Measurements from ENCODE around the gene SLC9A9.
A peak's percentile ranks its signal among the peaks of the same experiment; 100 is the strongest.

The SLC9A9 gene

GRCh38 chr3:143749926-143750325, 98.3 kb downstream of the SLC9A9 start:
- no peaks in the 10 kb centered on the region for H3K27me3 Mint-ChIP-seq
- peaks cover 10 to 13% of the 10 kb centered on the region in 2 donors for H3K4me1 Mint-ChIP-seq
- H3K4me3 Mint-ChIP-seq, result no peak overlapping the region
- no peak overlapping the region for H3K27ac Mint-ChIP-seq
- no peaks in the 10 kb centered on the region for H3K9me3 Mint-ChIP-seq
- DNase-seq (no peak), ATAC-seq (replicated peaks) (no peak)
- H3K36me3 Mint-ChIP-seq, result peaks cover 0 to 6% of the 10 kb centered on the region in 2 donors

DNA sequence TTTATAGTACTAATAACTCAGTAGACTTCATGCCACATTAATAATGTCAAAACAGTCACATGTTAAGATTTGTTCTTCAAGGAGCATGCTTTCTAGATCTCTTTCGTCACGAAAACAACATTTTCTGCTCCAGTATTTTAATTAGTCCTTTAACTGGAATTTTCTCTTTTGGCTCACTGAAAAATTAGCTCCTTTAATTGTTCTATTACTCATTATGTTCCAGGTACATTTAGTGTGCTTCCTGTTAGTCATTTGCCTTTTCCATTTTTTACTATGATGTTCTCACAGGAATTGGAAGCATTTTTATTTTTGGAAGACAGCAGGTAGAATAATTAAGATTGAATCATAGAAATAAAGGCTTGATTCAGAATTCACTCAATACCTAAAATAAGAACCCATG, 111.2 kb downstream of the SLC9A9 start:
- Mint-ChIP-seq H3K27me3 (no peaks in the 10 kb centered on the region), H3K4me1 (no peaks in the 10 kb centered on the region), H3K36me3 (peaks cover 14 to 18% of the 10 kb centered on the region in 2 donors), H3K9me3 (peaks cover 7 to 8% of the 10 kb centered on the region in 2 donors), H3K4me3 (no peak overlapping the region), H3K27ac (no peak overlapping the region)
- no peak for ATAC-seq (replicated peaks)
- no peak for DNase-seq

- DNase-seq (no peak), ATAC-seq (replicated peaks) (no peak)
- Mint-ChIP-seq H3K36me3 (peaks cover 11 to 13% of the 10 kb centered on the region in 2 donors), H3K9me3 (peaks cover 3 to 8% of the 10 kb centered on the region in 2 donors), H3K27me3 (no peaks in the 10 kb centered on the region), H3K27ac (no peak overlapping the region), H3K4me3 (no peak overlapping the region), H3K4me1 (no peaks in the 10 kb centered on the region)
Observed at GRCh38 chr3:143736205-143736997, 111.9 kb downstream of the SLC9A9 start.

DNA sequence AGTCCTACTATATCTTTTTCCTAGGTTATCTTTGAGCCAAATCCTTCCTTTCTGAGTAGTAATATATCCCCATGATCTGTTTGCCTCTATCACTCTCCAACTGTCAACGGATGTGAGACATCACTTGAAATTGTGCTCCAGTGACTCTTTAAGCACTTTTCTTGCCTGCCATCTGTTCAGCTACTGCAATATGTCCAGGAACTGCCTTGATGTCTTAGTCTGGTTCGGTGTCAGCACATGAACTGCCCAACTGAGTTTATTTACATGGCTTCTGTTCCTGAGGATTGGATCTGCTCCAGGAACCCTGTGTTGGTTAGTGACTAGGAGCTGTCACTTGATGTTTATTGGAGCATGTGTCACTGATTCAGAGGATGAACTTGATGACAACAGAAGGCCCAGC, 116.5 kb downstream of the SLC9A9 start:
- Mint-ChIP-seq H3K27ac (no peak overlapping the region), H3K27me3 (no peaks in the 10 kb centered on the region), H3K4me3 (no peak overlapping the region), H3K36me3 (peaks cover 4 to 13% of the 10 kb centered on the region in 2 donors), H3K4me1 (peaks cover 0 to 1% of the 10 kb centered on the region in 2 donors), H3K9me3 (no peaks in the 10 kb centered on the region)
- ATAC-seq (replicated peaks), result no peak
- DNase-seq, result no peak

DNA sequence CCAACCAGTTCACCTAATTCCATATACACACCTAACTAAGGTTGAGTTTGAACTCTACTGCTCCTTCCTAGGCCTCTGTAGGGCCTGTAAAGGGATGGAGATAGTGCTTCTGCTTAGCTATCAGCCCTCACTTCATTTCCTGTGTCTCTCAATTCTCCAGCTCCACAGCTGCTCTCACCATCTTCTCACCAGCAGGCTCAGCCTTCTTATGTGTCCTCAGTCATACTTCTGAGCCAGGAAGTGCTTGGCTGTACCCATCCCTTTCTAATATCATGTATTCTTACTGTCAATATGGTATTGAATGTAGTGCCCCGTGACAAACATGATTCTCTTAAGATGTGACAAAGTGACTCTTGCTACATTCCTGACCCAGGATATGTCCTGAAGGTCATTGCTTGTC, 116.9 kb downstream of the SLC9A9 start:
- ATAC-seq (replicated peaks), result no peak
- Mint-ChIP-seq H3K27ac (no peak overlapping the region), H3K9me3 (no peaks in the 10 kb centered on the region), H3K4me3 (no peak overlapping the region), H3K4me1 (peaks cover 0 to 3% of the 10 kb centered on the region in 2 donors), H3K36me3 (peaks cover 4 to 13% of the 10 kb centered on the region in 2 donors), H3K27me3 (no peaks in the 10 kb centered on the region)
- no peak for DNase-seq

DNA sequence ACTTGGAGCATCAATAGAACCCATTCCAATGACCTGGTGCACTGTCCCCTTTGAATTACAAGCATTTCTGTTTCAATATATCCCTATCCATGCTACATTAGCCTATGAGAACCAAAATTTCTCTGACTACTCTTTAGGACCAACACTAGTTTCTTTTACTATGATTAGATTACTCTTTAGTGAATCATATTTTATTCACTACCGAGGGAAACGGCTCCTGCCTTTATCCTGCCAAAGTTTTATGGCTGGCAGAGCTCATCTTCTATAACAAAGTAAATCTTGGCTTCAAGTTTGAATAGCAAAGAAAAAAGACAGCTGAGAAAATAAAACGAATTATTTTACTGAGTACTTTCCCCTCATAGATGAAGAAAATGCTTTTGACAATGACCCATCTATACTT, 120.9 kb downstream of the SLC9A9 start:
- DNase-seq (no peak), ATAC-seq (replicated peaks) (no peak)
- Mint-ChIP-seq H3K27ac (no peak overlapping the region), H3K27me3 (no peaks in the 10 kb centered on the region), H3K36me3 (peaks cover 7 to 17% of the 10 kb centered on the region in 2 donors), H3K9me3 (peaks cover 0 to 1% of the 10 kb centered on the region in 2 donors), H3K4me3 (no peak overlapping the region), H3K4me1 (peaks cover 0 to 3% of the 10 kb centered on the region in 2 donors)

GRCh38 chr3:143726727-143727126, 121.5 kb downstream of the SLC9A9 start:
- H3K9me3 Mint-ChIP-seq, result peaks cover 0 to 1% of the 10 kb centered on the region in 2 donors
- peaks cover 0 to 3% of the 10 kb centered on the region in 2 donors for H3K4me1 Mint-ChIP-seq
- peaks cover 7 to 17% of the 10 kb centered on the region in 2 donors for H3K36me3 Mint-ChIP-seq
- H3K27ac Mint-ChIP-seq, result no peak overlapping the region
- DNase-seq, result no peak
- no peaks in the 10 kb centered on the region for H3K27me3 Mint-ChIP-seq
- H3K4me3 Mint-ChIP-seq, result no peak overlapping the region
- peak in 1 of 2 donors; percentile 74 for ATAC-seq (replicated peaks)

DNA sequence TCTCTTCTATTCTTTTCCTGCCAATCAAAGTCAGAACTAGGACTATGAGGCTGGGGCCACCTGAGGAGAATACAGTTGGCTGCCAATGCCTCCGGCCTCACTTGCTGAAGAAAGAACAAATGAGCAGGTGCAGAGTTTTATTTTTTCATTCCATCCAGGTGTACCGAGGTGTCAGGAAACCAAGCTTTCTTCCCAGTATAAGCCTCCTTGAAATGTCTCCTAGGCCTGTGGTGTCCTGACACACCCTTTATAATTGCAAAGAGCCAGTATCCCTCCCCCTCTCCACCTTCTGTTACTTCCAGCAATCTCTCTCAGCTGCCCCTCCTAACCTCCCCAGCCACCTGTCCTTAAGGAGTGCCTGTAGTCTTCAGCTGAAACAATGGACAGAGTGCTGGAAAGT, 127.9 kb downstream of the SLC9A9 start:
- Mint-ChIP-seq H3K9me3 (peaks cover 0 to 3% of the 10 kb centered on the region in 2 donors), H3K36me3 (peaks cover 15 to 24% of the 10 kb centered on the region in 2 donors), H3K27ac (no peak overlapping the region), H3K4me3 (no peak overlapping the region), H3K4me1 (no peaks in the 10 kb centered on the region), H3K27me3 (no peaks in the 10 kb centered on the region)
- no peak for DNase-seq
- ATAC-seq (replicated peaks), result no peak

DNA sequence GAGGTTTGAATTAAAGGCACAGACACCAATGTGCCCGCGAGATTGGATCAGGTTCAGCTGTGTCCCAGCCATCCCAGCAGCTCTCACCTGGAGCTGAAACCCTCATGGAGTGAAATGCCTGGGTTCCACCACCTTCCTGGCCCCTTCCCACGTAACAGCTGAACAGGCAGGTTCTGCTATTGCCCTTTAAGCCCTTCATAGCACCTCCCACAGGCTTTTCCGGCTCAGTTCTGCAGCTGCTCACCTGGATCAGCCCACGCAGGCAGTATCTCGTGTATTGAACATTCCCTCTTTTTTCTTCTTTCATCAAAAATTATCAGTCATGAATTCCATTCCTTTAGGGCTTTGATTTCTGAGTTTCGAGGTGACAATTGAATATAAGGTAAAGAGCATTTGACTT, 129.8 kb downstream of the SLC9A9 start:
- H3K27ac Mint-ChIP-seq, result no peak overlapping the region
- H3K27me3 Mint-ChIP-seq, result no peaks in the 10 kb centered on the region
- ATAC-seq (replicated peaks) (no peak), DNase-seq (no peak)
- H3K36me3 Mint-ChIP-seq, result peaks cover 12 to 27% of the 10 kb centered on the region in 2 donors
- H3K9me3 Mint-ChIP-seq, result peaks cover 0 to 10% of the 10 kb centered on the region in 2 donors
- no peak overlapping the region for H3K4me3 Mint-ChIP-seq
- no peaks in the 10 kb centered on the region for H3K4me1 Mint-ChIP-seq

GRCh38 chr3:143716731-143717130, 131.5 kb downstream of the SLC9A9 start:
- H3K27ac Mint-ChIP-seq, result no peak overlapping the region
- H3K4me1 Mint-ChIP-seq, result peaks cover 3 to 4% of the 10 kb centered on the region in 2 donors

DNA sequence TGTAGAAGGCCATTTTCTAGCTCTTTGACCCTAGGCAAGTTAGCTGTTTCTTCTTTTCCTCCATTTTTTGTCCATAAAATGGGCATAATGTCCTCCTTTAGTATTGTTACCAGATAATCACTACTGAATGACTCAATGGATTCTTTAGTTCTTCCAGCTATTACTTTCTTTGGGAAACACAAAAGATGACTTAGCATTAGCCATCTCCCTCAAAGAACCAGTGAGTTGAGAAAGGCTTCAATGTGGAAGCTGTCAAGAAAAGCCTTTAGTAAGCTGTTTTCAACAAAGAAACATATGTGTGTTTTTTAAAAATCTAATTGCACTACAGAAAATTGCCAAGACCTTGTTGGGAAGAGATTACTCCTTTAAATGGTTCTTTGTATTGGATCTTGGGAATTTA, 135.7 kb downstream of the SLC9A9 start:
- Mint-ChIP-seq H3K27me3 (no peaks in the 10 kb centered on the region), H3K4me1 (peaks cover 4% of the 10 kb centered on the region in 2 donors), H3K36me3 (peaks cover 3 to 7% of the 10 kb centered on the region in 2 donors), H3K4me3 (no peak overlapping the region), H3K9me3 (peaks cover 0 to 12% of the 10 kb centered on the region in 2 donors), H3K27ac (no peak overlapping the region)
- DNase-seq (no peak), ATAC-seq (replicated peaks) (no peak)

More at GRCh38 chr3:143716731-143717130, 131.5 kb downstream of the SLC9A9 start:
- ATAC-seq (replicated peaks) (no peak), DNase-seq (no peak)
- no peak overlapping the region for H3K4me3 Mint-ChIP-seq
- no peaks in the 10 kb centered on the region for H3K27me3 Mint-ChIP-seq
- H3K9me3 Mint-ChIP-seq, result peaks cover 0 to 12% of the 10 kb centered on the region in 2 donors
- H3K36me3 Mint-ChIP-seq, result peaks cover 10 to 19% of the 10 kb centered on the region in 2 donors

DNA sequence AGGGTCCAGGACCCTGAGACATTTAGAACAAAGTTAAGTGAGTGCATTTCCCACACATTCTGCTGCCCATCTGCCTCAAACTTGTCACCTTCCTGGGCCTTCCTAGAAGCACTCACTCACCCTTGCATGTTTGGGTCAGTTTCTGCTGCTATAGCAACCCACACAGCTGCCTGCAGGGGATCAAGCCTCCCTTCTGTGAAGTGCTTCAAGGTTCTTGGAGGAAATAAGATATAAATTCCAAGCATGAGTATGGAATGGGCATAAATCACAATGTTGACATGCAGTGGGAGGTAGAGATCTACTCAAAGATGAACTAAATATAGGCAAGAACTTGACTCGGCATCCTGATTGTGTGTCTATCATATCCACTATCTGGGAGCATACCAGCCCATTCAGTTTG, 140.4 kb downstream of the SLC9A9 start:
- Mint-ChIP-seq H3K27ac (no peak overlapping the region), H3K27me3 (no peaks in the 10 kb centered on the region), H3K4me3 (no peak overlapping the region), H3K9me3 (peaks cover 0 to under 1% of the 10 kb centered on the region in 2 donors), H3K4me1 (peaks cover 2 to 3% of the 10 kb centered on the region in 2 donors), H3K36me3 (no peaks in the 10 kb centered on the region)
- ATAC-seq (replicated peaks), result no peak
- DNase-seq, result no peak

DNA sequence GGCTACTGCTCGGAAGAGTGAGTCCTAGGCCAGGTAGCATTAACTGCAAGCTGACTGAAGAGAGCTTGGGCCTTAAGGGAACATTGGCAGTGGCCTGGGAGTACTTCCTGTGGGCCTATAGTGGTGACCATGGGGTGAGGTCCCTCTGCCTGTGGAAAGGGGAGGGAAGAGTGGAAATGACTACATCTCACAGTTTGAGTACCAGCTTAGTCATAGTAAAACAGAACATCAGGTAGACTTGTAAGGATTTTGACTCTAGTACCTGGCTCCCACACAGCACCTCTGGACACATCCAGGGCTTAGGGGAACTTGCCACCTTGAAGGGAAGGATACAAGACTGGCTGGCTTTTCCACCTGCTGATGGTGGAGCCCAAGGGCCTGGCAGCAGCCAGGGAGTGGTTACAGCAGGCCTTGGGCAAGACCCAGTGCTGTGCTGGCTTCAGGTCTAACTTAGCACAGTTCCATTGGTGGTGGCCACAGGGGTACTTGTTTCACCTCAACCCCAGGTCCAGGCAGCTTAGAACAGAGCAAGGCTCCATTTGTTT, 147.8 kb downstream of the SLC9A9 start:
- Mint-ChIP-seq H3K9me3 (no peaks in the 10 kb centered on the region), H3K4me1 (peaks cover 2 to 7% of the 10 kb centered on the region in 2 donors), H3K27ac (no peak overlapping the region), H3K4me3 (no peak overlapping the region), H3K36me3 (peaks cover 0 to 2% of the 10 kb centered on the region in 2 donors), H3K27me3 (no peaks in the 10 kb centered on the region)
- ATAC-seq (replicated peaks) (peak in 1 of 2 donors; percentile 25), DNase-seq (no peak)

DNA sequence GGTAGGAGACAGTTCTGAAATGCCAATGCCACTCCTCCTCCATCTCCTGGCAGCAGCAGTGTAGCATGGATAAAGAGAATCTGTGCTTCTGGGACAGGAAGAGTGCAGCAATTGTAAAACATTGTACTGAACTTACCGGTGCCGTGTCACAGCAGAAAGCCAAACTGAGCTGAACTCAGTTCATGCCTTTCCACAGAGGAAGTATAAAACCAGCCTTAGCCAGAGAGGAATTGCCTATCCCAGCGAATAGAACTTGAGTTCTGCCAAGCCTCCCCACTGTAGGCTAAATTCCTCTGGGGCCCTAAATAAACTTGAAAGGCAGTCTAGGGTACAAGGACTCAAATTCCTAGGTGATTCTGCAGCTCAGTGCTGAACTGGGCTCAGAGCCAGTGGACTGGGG, 148.8 kb downstream of the SLC9A9 start:
- no peaks in the 10 kb centered on the region for H3K9me3 Mint-ChIP-seq
- ATAC-seq (replicated peaks), result no peak
- no peak overlapping the region for H3K4me3 Mint-ChIP-seq
- no peak overlapping the region for H3K27ac Mint-ChIP-seq
- no peaks in the 10 kb centered on the region for H3K27me3 Mint-ChIP-seq
- H3K36me3 Mint-ChIP-seq, result peaks cover 0 to 2% of the 10 kb centered on the region in 2 donors
- DNase-seq, result no peak
- peaks cover 2 to 7% of the 10 kb centered on the region in 2 donors for H3K4me1 Mint-ChIP-seq

Measured in stimulated activated naive B cell treated with anti-CD40 and anti-IgM and Interleukin-4, amounts not matched to agents 10 μg/mL and 1 μg/mL and 100 μg/mL, for 72 hours (primary cell).